Urothelium cell line (cell line): Measurements from ENCODE around the gene PRKCA.
"Not testable (repeated sequence)": the region's sequence is repeated elsewhere in the genome, so short reads cannot be mapped to it uniquely, and the experiment has no call there.

Experiments
- DNase-seq: peaks from one replicate; pipeline ENCODE4 v3.0.0; 2011; ENCODE audit warnings: low spot score, mixed read lengths
- FAIRE-seq: peaks from 2 replicates; lab custom pipeline; 2011; peaks lifted over from hg19 to GRCh38; lab: Jason Lieb, UNC

PRKCA gene

DNA sequence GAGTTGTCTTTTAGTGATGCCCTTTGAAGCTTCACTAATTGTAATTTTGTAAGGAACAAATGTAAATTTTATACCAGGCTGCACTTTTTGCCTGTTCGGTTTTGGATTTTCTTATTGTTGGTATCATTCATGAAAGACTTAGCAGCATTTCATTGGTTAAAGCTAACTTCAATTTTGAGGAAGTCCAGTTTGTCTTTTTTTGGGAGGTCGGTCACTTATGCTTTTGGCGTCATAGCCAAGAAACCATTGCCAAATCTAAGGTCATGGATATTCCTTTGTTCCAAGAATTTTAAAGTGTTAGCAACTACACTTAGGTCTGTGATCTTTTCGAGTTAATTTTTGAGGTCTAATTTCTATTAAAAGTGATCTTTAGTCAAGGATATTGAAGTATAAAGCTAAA, 77.1 kb downstream of the PRKCA start:
- DNase-seq (no peak), FAIRE-seq (no peak)

DNA sequence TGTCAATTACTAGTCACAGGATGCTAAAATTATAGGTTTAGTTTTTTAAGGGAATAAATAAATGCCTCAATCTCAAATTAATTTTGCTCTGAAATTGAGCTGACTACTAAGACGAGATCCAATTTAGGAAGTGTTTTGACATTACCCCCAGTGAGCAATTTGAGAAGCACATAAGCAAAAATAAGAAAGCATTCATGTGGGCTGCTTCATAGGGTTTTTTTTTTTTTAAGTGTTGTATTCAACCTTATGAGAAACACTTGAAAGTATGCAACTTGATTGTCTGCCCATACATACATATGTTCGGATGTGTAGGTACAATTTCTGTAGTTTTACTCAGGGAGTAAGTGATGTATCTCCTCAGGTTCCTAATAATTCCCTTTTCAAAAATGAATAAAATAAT, 77.6 kb downstream of the PRKCA start:
- no peak for FAIRE-seq
- no peak for DNase-seq

DNA sequence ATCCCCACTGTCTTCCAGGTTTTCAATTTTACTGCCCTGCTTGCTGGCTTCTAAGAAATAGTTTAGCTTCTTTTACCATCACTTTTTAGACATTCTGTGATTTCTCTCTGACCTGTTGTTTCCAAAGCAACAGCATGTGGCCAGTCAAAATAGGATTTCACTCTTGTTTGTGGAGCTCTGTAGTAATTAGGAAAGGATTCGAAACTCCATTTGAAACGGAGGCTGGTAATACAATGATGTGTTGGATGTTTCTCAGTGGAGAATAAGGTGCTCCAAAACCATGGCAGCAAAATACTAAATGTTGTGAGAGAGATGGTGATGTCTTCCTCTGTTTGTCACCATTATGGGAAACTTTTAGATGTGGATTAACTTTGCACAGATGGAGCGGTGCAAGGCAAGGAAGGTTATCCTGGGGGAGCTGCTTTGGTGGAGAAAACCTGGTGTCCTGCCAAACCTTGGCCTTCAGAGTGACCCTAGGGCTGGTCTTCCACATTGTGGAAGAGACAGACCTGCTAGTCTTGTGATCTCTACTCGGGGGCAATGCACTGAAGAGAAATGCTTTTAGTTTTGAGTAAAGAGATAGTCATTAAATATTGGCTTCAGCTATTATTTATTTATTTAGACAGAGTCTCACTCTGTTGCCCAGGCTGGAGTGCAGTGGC, 79.4 kb downstream of the PRKCA start:
- FAIRE-seq (no peak), DNase-seq (no peak)

DNA sequence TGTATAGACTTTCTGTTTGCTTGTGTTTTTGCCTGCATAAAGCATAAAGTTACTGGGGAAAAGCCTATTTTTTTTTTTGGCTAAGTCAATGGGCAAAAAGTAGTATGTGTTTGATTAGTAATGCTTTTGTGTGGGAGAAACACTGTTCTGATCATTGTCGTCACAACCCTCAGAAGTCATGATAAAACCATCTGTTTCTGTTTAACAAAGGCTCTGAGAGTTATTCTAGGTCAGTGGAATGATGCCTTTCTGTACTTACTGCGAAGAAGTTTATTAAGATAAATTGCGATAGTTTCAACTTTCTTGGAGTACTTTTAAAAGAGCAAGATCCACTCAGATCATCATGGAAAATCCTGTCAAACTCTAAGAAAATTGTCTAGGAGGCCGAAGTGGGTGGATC, 80.9 kb downstream of the PRKCA start:
- DNase-seq (no peak), FAIRE-seq (no peak)

DNA sequence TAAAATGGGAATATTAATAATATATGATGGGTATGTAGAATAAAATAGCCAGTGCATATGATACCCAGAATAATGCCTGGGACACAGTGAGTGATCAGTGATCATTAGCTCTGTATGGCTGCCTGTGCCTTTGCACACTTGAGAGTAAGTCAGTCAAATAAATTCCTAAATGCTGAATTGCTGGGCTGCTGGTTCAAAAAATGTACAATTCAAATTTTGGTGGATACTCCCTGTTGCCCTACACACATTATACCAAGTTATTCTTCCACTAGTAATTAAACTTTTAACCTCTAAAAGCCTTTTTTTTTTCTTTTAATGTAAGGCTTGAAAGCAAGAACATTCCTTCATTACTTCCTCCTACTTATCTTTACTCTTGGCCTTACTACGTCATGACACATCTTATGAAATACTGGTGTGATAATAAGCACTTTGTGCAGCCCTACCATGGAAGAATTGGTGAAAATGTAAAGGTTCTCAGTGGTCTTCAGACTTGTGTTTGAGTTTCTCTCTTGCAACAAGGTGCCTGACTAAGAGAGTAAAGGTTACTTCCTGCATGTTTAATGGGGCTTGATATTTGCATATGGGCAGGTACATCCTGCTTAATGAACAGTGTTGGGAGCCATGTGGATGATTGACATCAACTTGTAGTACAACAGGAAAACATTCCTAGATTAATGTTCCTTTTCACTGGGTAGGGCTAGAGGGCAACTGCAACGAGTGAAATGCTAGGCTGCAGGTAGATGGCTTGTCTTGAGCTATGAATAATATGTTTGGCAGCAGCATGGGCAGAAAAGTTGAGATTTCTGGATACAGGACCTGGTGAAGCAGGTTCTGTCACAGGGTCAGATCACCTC, 84.3 kb downstream of the PRKCA start:
- FAIRE-seq: peak; percentile 27
- DNase-seq: no peak

DNA sequence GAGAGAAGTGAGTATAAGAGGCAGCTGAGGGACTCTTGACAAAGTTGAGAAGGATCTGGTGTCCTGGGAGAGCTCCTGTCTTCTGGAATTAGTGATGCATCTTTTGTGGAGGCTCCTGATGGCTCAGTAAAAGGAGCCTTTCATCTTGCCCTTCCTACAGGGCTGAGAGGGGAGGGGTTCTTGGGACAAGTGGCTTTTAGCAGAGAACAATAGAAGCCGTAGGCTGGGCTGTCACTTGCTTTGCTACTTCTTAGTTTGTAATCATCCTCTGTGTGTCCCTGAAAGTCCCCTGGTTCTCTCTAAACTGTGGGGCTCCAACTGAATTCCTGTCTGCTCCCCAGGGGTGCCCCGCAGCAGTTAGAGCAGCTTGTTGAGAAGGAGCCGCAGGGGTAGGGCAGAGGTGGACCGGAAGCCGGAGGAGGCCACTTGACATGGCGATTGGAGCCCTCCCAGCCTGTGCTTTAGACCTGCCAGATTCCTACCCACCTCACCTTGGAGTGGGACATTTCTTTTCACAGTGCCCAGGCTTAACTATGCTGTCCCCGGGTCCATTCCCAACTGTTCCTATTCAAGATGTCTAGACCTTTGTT, 85.1 kb downstream of the PRKCA start:
- no peak for DNase-seq
- FAIRE-seq: no peak

DNA sequence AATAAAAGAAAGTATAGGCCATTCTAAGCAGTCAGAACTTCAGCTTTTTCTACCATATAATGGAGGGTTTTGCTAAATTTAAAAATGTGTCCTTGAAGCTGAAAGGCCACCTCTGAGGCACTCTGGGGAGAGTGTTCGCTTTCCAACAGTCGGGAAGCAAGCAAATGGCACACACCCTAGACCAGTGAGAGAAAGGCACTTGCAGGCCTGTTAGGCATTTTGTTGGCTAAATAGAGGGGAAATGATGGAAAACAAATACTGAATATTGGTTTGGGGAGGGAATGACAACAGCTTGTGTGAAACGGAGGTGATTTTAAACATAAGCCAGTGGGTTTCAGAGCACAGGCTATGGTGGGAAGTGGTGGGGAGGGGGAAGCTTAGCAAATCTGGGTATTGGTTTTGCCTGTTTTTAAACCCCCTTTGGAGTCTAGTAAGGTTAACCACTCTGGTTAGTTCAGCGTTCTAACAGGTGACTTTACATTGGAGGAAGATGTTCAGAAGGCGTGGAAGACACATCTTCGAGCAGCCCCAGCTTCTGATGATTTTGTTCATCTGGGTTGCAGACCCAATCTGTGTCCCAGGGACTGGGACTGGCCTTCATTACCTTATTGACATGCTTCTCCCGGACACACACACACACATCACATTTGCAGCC, 90.5 kb downstream of the PRKCA start:
- DNase-seq: no peak
- no peak for FAIRE-seq

DNA sequence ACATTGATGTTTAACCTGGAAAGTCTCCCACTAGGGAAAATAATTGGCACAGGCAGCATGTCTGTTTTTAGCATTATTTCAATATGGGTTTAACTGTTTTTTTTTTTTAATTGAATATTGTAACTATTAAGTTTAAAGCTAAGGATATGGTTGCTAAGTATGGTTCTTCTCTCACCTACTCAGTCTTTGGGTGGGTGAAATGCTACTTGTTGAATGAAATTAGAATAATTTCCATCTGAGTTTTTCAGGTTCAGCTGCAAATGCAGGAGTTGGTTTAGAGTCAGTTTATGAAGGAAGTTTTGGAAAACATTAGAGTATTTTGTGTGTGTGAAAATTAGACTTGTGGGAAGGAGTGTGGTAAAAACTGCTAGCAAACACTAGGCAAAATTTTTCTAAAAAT, 93.5 kb downstream of the PRKCA start:
- no peak for FAIRE-seq
- no peak for DNase-seq

DNA sequence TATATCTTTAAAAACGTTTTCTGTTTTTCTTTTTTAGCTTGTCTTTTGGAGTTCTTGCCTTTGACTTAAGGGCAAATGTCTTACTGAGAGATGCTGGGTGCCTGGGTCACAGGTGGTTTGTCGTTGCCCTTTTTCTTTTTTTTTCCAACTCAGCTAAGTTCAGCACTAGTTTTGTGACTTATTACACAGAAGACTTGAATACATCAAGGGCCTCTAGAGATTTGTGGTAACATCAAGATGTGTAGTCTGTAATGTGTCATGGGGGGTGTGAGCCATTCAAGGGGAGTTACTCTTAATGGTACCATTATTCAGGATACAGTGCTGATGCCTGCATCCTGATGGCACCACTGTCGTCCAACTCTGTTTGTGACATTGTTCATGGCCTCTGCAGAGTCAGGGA, 95.1 kb downstream of the PRKCA start:
- DNase-seq: no peak
- no peak for FAIRE-seq

DNA sequence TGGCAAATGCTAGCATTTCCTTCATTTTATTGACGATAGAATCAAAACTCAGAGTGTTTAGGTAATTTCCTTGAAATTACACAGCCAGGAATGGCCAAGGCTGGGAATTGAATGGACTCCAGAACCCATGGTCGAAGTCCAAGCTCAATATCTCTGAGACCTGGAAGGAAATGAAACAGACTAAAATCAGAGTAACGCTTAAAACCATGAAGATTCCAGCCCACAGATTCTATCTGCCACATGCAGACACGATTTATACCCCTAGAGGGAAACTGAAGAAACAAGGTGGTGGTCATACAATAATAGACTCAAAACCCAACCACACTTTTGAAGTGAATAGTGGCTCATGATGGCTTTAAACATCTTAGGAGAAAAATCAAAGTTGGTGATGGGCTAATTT, 95.6 kb downstream of the PRKCA start:
- FAIRE-seq: no peak
- no peak for DNase-seq

DNA sequence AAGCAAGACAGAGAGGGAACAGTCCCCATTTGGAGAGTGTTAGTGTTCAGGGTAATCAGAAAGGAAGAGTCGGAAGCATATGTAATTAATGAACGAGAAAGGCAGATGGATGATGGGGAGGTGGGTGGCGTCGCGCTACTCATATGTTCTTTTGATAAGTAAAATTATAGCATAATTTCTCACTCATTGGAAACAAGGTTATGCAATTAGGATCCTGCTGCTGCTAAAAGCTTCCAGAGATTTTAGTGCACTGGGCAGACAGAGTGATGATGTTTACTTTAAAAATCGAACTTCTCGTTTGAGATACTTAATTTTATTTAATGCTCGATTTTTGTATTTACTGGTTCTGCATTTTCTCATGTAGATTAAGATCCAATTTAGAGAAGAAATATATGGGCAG, 96.2 kb downstream of the PRKCA start:
- FAIRE-seq (no peak), DNase-seq (no peak)

DNA sequence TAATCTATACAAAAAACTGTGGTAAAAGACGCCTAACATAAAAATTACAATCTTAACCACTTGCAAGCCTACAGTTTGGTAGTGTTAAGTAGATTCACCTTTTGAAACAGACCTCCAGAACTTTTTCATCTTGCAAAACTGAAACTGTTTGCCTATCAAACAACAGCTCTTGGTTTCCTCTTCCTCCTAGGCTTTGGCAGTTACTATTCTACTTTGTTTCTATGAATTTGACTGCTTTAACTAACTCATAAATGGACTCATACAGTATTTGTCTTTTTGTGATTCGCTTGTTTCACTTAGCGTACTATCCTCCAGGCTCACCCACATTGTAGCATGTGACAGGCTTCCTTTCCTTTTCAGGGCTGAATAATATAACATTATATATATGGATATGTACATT, 97.0 kb downstream of the PRKCA start:
- DNase-seq: no peak
- FAIRE-seq: no peak

DNA sequence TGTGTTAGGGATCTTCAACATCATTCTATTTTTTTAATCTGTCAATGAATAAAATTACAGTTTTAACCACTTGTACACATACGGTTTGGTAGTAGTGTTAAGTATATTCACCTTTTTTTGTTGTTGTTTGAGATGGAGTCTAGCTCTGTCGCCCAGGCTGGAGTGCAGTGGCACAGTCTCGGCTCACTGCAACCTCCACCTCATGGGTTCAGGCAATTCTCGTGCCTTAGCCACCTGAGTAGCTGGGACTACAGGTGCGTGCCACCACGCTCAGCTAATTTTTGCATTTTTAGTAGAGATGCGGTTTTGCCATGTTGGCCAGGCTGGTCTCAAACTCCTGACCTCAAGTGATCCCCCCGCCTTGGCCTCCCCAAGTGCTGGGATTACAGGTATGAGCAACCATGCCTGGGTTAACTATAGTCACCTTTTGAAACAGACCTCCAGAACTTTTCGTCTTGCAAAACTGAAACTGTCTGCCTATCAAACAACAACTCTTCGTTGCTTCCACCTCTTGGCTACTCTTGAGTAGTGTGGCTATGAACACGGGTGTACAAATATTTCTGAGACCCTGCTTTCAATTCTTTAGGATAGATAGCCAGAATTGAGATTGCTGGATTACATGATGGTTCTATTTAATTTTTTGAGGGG, 97.8 kb downstream of the PRKCA start:
- FAIRE-seq, DNase-seq: not testable (repeated sequence)

DNA sequence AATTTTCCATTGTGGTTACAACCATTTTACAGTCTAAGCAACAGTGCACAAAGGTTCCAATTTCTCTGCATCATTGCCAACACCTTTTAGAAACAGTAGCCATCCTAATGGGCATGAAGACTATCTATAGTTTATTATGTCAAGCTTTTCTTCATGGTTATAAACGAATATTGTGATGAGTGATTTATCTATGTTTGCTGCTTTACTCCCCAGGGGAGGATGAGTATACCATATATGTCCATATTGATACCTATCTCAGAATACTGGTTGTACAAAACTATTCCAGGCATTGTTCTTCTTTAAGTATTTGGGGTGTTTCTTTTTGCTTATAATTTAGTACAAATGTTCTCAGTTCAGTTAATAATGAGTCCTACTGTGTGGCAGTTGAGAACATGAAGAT, 98.3 kb downstream of the PRKCA start:
- DNase-seq: no peak
- FAIRE-seq: no peak

DNA sequence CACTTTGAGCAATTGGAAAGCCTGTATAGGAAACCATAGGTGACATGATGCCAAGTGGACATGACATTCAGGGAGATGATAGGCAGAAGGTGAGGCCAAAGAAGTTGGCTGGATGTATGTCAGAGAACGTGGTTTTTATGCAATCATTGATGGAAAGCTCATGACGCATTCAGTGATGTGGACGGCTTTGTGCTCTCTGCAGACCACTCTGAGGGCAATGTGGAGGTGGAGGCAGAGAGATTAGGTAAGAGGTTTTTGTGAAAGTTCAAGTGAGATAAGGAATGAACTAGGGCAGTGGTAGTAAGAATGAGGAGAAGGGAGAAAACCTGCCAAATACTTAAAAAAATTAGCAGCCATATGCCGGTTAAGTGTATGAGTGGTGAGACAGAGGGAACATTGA, 99.0 kb downstream of the PRKCA start:
- DNase-seq: no peak
- no peak for FAIRE-seq

DNA sequence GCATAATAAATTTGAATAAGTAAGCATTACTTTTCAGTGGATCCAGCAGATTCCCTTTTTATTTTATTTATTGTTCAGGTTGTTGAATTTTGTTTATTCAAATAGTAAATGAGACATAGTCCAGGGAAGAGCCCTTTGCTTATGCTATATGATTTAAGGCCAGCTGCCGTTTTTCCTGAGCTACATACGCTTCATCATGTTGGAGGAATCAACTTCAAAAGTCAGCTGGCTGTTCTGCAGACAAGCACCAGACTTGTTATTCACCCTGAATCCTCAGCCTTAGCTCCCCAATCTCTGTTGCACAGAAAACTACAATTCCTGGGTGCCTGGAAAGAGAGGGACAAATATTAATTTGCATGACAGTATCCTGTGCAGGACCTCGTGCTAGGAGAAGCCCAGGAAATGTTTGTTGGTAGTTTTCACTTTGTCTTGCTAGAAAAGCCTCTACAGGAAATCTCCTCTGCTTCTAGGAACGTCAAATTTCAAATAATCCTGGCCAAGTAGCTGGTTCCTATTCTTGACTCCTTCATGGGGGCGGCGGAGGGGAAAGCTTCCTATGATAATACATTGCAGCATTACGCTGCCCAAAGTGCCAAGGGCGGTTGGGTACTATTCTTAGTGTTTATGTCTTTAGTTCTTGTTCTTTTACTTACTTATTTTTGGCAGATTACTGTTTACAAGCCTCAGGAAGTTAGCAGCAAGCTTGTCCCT, 101.6 kb downstream of the PRKCA start:
- no peak for FAIRE-seq
- no peak for DNase-seq

DNA sequence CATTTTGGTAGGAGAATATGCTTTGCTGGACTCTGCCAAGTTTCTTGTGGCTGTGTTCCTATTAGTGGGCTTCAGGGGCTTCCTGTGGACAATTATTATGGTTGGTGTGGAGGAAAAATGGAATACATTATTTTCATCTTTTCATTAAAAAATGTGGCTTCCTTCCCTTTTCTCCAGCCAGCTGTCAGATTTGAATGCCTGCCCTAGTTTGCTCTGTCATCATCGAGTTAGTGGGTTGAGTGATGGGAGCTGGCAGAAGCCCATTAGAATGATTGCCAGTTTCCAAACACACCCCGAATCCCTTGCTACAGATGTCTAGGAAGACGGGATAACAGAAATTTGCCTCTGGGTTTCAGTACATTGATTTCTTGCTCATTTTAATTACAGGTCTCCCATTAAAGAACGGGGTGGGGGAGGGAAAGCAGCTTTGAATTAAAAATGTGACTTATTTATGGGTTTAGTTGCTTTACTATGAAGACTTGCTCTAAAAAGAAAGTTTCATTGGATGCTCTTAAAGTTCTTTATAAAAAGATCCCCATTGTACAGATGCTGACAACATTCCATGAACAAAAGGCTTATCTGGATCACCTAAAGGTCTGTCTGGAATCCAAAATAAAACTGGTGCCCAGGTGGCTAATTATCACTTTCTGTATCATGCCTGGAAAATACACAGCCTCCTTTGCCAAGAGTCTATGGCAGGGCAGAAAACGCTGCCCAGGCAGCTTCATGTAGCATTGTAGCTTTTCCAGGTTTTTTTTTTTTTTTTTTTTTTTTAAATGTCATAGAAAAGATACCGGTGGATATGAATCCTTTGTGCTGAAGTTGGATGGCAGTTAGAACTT, 103.6 kb downstream of the PRKCA start:
- no peak for FAIRE-seq
- no peak for DNase-seq

DNA sequence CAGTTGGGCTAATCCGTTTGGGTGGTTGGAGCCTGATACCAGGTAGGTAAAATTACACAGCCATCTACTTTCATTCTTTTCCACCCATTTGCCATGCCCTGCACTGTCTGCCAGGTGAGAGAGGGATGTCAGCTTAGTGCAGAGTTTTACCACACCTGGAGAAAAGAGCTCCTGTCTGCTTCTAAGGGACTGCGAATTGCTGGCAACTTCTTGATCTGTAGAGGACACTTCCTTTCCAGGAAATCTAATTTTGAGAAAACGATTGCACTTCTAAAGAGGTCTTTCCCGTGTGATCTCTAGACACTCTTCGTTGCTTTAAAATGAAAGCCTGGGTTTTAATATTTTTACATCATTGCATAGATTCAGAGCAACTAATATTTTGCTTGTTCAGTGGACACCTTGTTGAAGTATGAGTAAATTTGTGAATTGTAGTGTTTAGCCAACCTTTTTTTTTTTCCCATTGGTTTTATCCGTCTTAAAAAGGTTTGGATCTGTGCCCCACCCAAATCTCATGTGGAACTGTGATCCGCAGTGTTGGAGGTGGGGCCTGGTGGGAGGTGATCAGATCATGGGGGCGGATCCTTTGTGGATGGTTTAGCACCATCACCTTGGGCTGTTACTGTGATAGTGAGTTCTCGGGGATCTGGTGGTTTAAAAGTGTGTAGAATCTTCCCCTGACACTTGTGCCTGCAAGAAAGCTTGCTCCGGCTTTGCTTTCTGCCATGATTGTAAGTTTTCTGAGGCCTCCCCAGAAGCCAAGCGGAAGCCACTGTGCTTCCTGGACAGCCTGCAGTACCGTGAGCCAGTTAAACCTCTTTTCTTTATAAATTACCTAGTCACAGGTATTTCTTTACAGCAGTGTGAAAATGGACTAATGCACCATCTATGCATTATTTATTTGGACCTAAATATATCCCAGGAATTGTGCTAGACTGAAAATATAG, 104.6 kb downstream of the PRKCA start:
- DNase-seq (no peak), FAIRE-seq (no peak)

DNA sequence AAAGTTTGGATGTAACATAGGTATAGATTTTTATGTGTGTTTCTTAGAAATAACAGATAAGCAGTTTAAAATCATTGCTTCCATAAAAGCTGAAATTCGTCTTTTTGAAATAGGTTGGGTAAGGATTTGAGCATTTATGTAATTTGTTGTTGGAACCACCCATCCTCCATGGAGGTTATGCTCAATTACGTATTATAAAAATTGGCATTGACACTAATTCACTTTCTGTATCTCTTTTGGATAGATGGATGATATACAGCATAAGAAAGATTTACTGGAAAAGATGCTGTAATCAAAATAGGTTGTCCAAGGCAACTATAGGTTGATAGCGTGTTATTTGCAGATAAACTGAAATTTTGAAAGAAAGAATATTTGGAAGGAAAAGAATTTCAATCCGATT, 105.5 kb downstream of the PRKCA start:
- FAIRE-seq (no peak), DNase-seq (no peak)
